ENCODE results near the gene FGFRL1. TPM values are rescaled to one million over a fixed set of nuclear protein-coding genes. Genes with fewer than 3 reads are reported as not detected.
A peak's percentile ranks its signal among the peaks of the same experiment; 100 is the strongest.

The FGFRL1 gene
- total and polyA plus RNA-seq, 4 donors, result 13.4 to 31.1 (median 15.2) TPM

- Histone ChIP-seq H3K4me3 (no peak overlapping the region), H3K27ac (ENCODE audit: low read depth in 1 of 2, low read length in 1 of 2) (peak overlapping the region in 1 of 2 donors; percentile 31), H3K27me3 (ENCODE audit: control insufficient read depth in 3 of 3, insufficient read depth in 3 of 3, low read length in 2 of 3) (peaks cover 3 to 23% (median 4%) of the 10 kb centered on the region in 3 donors), H3K9ac (ENCODE audit: insufficient read depth in 1 of 2, low read length in 2 of 2) (no peak overlapping the region), H3K4me1 (ENCODE audit: control insufficient read depth in 5 of 5, insufficient read depth in 5 of 5, low read length in 5 of 5) (no peaks in the 10 kb centered on the region), H3K36me3 (ENCODE audit: control insufficient read depth in 4 of 4, insufficient read depth in 4 of 4, low read length in 4 of 4) (no peaks in the 10 kb centered on the region), H3K9me3 (ENCODE audit: control insufficient read depth in 4 of 4, insufficient read depth in 3 of 4, low read length in 3 of 4) (no peaks in the 10 kb centered on the region)
- ATAC-seq (ENCODE audit: insufficient read depth, low FRiP score) (no peak), DNase-seq (no peak)
- WGBS, 2 donors, result 18 to 51% methylated on average over 4 of the region's 4 CpGs
- no peak for TF ChIP-seq CTCF (IDR thresholded peaks at IDR 0.05; ENCODE audit: control extremely low read depth, extremely low read depth)
Observed at GRCh38 chr4:1065732-1066131, 54.3 kb downstream of the FGFRL1 start.

- no peak overlapping the region for H3K4me3 ChIP-seq
- peaks cover 0 to 2% (median 0%) of the 10 kb centered on the region in 5 donors for H3K4me1 ChIP-seq (ENCODE audit: control insufficient read depth in 5 of 5, insufficient read depth in 5 of 5, low read length in 5 of 5)
Observed at GRCh38 chr4:1069394-1069793, 58.0 kb downstream of the FGFRL1 start.

GRCh38 chr4:1072830-1073446 lies 61.5 kb downstream of the FGFRL1 start:
- WGBS, 2 donors, result 24 to 27% methylated on average over 11 of the region's 11 CpGs
- DNase-seq (peak; percentile 65 to 68 (median 67)), ATAC-seq (ENCODE audit: insufficient read depth, low FRiP score) (peak; percentile 53)
- peaks cover 0 to 4% (median 3%) of the 10 kb centered on the region in 3 donors for H3K27me3 ChIP-seq (ENCODE audit: control insufficient read depth in 3 of 3, insufficient read depth in 3 of 3, low read length in 2 of 3)
- H3K4me3 ChIP-seq, result no peak overlapping the region
- H3K36me3 ChIP-seq (ENCODE audit: control insufficient read depth in 4 of 4, insufficient read depth in 4 of 4, low read length in 4 of 4), result no peaks in the 10 kb centered on the region
- peaks cover 0 to 2% (median 0%) of the 10 kb centered on the region in 5 donors for H3K4me1 ChIP-seq (ENCODE audit: control insufficient read depth in 5 of 5, insufficient read depth in 5 of 5, low read length in 5 of 5)
- H3K9me3 ChIP-seq (ENCODE audit: control insufficient read depth in 4 of 4, insufficient read depth in 3 of 4, low read length in 3 of 4), result no peaks in the 10 kb centered on the region
- H3K27ac ChIP-seq (ENCODE audit: low read depth in 1 of 2, low read length in 1 of 2), result no peak overlapping the region
- no peak overlapping the region for H3K9ac ChIP-seq (ENCODE audit: insufficient read depth in 1 of 2, low read length in 2 of 2)
- peak; percentile 46 for TF ChIP-seq CTCF (IDR thresholded peaks at IDR 0.05; ENCODE audit: control extremely low read depth, extremely low read depth)

More at GRCh38 chr4:1069394-1069793, 58.0 kb downstream of the FGFRL1 start:
- Histone ChIP-seq H3K9ac (ENCODE audit: insufficient read depth in 1 of 2, low read length in 2 of 2) (no peak overlapping the region), H3K27ac (ENCODE audit: low read depth in 1 of 2, low read length in 1 of 2) (no peak overlapping the region), H3K9me3 (ENCODE audit: control insufficient read depth in 4 of 4, insufficient read depth in 3 of 4, low read length in 3 of 4) (no peaks in the 10 kb centered on the region), H3K27me3 (ENCODE audit: control insufficient read depth in 3 of 3, insufficient read depth in 3 of 3, low read length in 2 of 3) (peaks cover 3 to 8% (median 3%) of the 10 kb centered on the region in 3 donors), H3K36me3 (ENCODE audit: control insufficient read depth in 4 of 4, insufficient read depth in 4 of 4, low read length in 4 of 4) (no peaks in the 10 kb centered on the region)
- no peak for TF ChIP-seq CTCF (IDR thresholded peaks at IDR 0.05; ENCODE audit: control extremely low read depth, extremely low read depth)
- WGBS, 2 donors, result 80 to 89% methylated on average over 7 of the region's 7 CpGs
- ATAC-seq (ENCODE audit: insufficient read depth, low FRiP score) (no peak), DNase-seq (no peak)
